ENCODE measurements around the gene PARVG.

Gene PARVG

GRCh38 chr22:44163536-44163935, 17.2 kb upstream of the PARVG start:
- no peaks in the 10 kb centered on the region for H3K36me3 Mint-ChIP-seq
- no peak overlapping the region for H3K4me3 Mint-ChIP-seq
- no peak for DNase-seq
- CTCF ChIA-PET: no interaction called here
- H3K4me1 Mint-ChIP-seq: no peaks in the 10 kb centered on the region
- H3K9me3 Mint-ChIP-seq: no peaks in the 10 kb centered on the region
- peaks cover 3% of the 10 kb centered on the region for H3K27me3 Mint-ChIP-seq
- no peak overlapping the region for H3K27ac Mint-ChIP-seq

- no peaks in the 10 kb centered on the region for H3K9me3 Mint-ChIP-seq
- H3K27me3 Mint-ChIP-seq: peaks cover 3% of the 10 kb centered on the region
Observed at GRCh38 chr22:44164031-44164430, 16.7 kb upstream of the PARVG start.

GRCh38 chr22:44165286-44165874, 15.3 kb upstream of the PARVG start:
- no peak overlapping the region for H3K4me3 Mint-ChIP-seq
- no peaks in the 10 kb centered on the region for H3K4me1 Mint-ChIP-seq
- CTCF ChIA-PET: no interaction called here
- peaks cover 3% of the 10 kb centered on the region for H3K27me3 Mint-ChIP-seq
- no peak overlapping the region for H3K27ac Mint-ChIP-seq
- H3K9me3 Mint-ChIP-seq: no peaks in the 10 kb centered on the region
- no peaks in the 10 kb centered on the region for H3K36me3 Mint-ChIP-seq
- DNase-seq: no peak

More at GRCh38 chr22:44164031-44164430, 16.7 kb upstream of the PARVG start:
- no peak for DNase-seq
- no peak overlapping the region for H3K27ac Mint-ChIP-seq
- CTCF ChIA-PET: no interaction called here
- H3K36me3 Mint-ChIP-seq: no peaks in the 10 kb centered on the region
- H3K4me3 Mint-ChIP-seq: no peak overlapping the region
- H3K4me1 Mint-ChIP-seq: no peaks in the 10 kb centered on the region

GRCh38 chr22:44166498-44167276, 14.0 kb upstream of the PARVG start:
- H3K9me3 Mint-ChIP-seq: no peaks in the 10 kb centered on the region
- no peak overlapping the region for H3K27ac Mint-ChIP-seq
- CTCF ChIA-PET: interaction anchor here (0.9 kb wide), 1 partner anchor 14 kb away, joined by 3 read pairs; no protein-coding TSS in a partner anchor

GRCh38 chr22:44167501-44167900, 13.2 kb upstream of the PARVG start:
- Mint-ChIP-seq H3K9me3 (no peaks in the 10 kb centered on the region), H3K4me3 (no peak overlapping the region), H3K27me3 (peaks cover 3% of the 10 kb centered on the region), H3K36me3 (no peaks in the 10 kb centered on the region), H3K27ac (no peak overlapping the region), H3K4me1 (no peaks in the 10 kb centered on the region)
- DNase-seq: no peak
- CTCF ChIA-PET: no interaction called here

More at GRCh38 chr22:44166498-44167276, 14.0 kb upstream of the PARVG start:
- DNase-seq: no peak
- no peaks in the 10 kb centered on the region for H3K4me1 Mint-ChIP-seq
- peaks cover 3% of the 10 kb centered on the region for H3K27me3 Mint-ChIP-seq
- H3K36me3 Mint-ChIP-seq: no peaks in the 10 kb centered on the region
- no peak overlapping the region for H3K4me3 Mint-ChIP-seq

GRCh38 chr22:44168206-44168605, 12.5 kb upstream of the PARVG start:
- no peak for DNase-seq
- H3K4me3 Mint-ChIP-seq: no peak overlapping the region
- peaks cover 8% of the 10 kb centered on the region for H3K27me3 Mint-ChIP-seq
- H3K27ac Mint-ChIP-seq: no peak overlapping the region
- no peaks in the 10 kb centered on the region for H3K4me1 Mint-ChIP-seq
- CTCF ChIA-PET: no interaction called here
- H3K36me3 Mint-ChIP-seq: no peaks in the 10 kb centered on the region
- no peaks in the 10 kb centered on the region for H3K9me3 Mint-ChIP-seq

- H3K9me3 Mint-ChIP-seq: no peaks in the 10 kb centered on the region
- CTCF ChIA-PET: no interaction called here
- H3K36me3 Mint-ChIP-seq: no peaks in the 10 kb centered on the region
- H3K27ac Mint-ChIP-seq: no peak overlapping the region
- no peak overlapping the region for H3K4me3 Mint-ChIP-seq
- DNase-seq: no peak
- no peaks in the 10 kb centered on the region for H3K4me1 Mint-ChIP-seq
- H3K27me3 Mint-ChIP-seq: peaks cover 8% of the 10 kb centered on the region
Observed at GRCh38 chr22:44170470-44170869, 10.3 kb upstream of the PARVG start.

GRCh38 chr22:44171561-44171960, 9.2 kb upstream of the PARVG start:
- Mint-ChIP-seq H3K9me3 (no peaks in the 10 kb centered on the region), H3K27me3 (peaks cover 8% of the 10 kb centered on the region), H3K4me1 (no peaks in the 10 kb centered on the region), H3K36me3 (no peaks in the 10 kb centered on the region), H3K4me3 (no peak overlapping the region), H3K27ac (no peak overlapping the region)
- no peak for DNase-seq
- CTCF ChIA-PET: no interaction called here

GRCh38 chr22:44172370-44173108, 8.2 kb upstream of the PARVG start:
- H3K27ac Mint-ChIP-seq: no peak overlapping the region

GRCh38 chr22:44173154-44173553, 7.6 kb upstream of the PARVG start:
- peaks cover 11% of the 10 kb centered on the region for H3K27me3 Mint-ChIP-seq
- no peaks in the 10 kb centered on the region for H3K9me3 Mint-ChIP-seq
- H3K27ac Mint-ChIP-seq: no peak overlapping the region
- no peak overlapping the region for H3K4me3 Mint-ChIP-seq
- no peak for DNase-seq
- no peaks in the 10 kb centered on the region for H3K36me3 Mint-ChIP-seq
- CTCF ChIA-PET: no interaction called here
- no peaks in the 10 kb centered on the region for H3K4me1 Mint-ChIP-seq

More at GRCh38 chr22:44172370-44173108, 8.2 kb upstream of the PARVG start:
- peaks cover 8% of the 10 kb centered on the region for H3K27me3 Mint-ChIP-seq
- H3K9me3 Mint-ChIP-seq: no peaks in the 10 kb centered on the region
- no peaks in the 10 kb centered on the region for H3K36me3 Mint-ChIP-seq
- H3K4me3 Mint-ChIP-seq: no peak overlapping the region
- no peak for DNase-seq
- H3K4me1 Mint-ChIP-seq: no peaks in the 10 kb centered on the region
- CTCF ChIA-PET: no interaction called here

- Mint-ChIP-seq H3K36me3 (no peaks in the 10 kb centered on the region), H3K9me3 (no peaks in the 10 kb centered on the region), H3K4me3 (no peak overlapping the region), H3K27me3 (peaks cover 22% of the 10 kb centered on the region), H3K27ac (no peak overlapping the region), H3K4me1 (peaks cover 10% of the 10 kb centered on the region)
- CTCF ChIA-PET: no interaction called here
- no peak for DNase-seq
Observed at GRCh38 chr22:44175676-44176075, 5.0 kb upstream of the PARVG start.

GRCh38 chr22:44179196-44179988, 1.3 kb upstream of the PARVG start:
- Mint-ChIP-seq H3K36me3 (peaks cover 7% of the 10 kb centered on the region), H3K4me3 (no peak overlapping the region), H3K9me3 (no peaks in the 10 kb centered on the region), H3K4me1 (peaks cover 29% of the 10 kb centered on the region), H3K27me3 (peaks cover 18% of the 10 kb centered on the region), H3K27ac (no peak overlapping the region)
- CTCF ChIA-PET: interaction anchor here (1.0 kb wide), 1 partner anchor 186 kb away, joined by 3 read pairs; no protein-coding TSS in a partner anchor
- no peak for DNase-seq

- H3K27ac Mint-ChIP-seq: peak overlapping the region; percentile 89
- no peaks in the 10 kb centered on the region for H3K9me3 Mint-ChIP-seq
- DNase-seq: no peak
- peaks cover 14% of the 10 kb centered on the region for H3K36me3 Mint-ChIP-seq
- CTCF ChIA-PET: interaction anchor here (1.0 to 1.3 kb wide), 2 partner anchors 97 to 187 kb away, joined by 3 read pairs; no protein-coding TSS in a partner anchor
- H3K4me1 Mint-ChIP-seq: peaks cover 32% of the 10 kb centered on the region
- peaks cover 18% of the 10 kb centered on the region for H3K27me3 Mint-ChIP-seq
- H3K4me3 Mint-ChIP-seq: peak overlapping the region; percentile 76
Observed at GRCh38 chr22:44179989-44180705, 578 bp upstream of the PARVG start.
